ENCODE measurements around the gene SORL1.
"Not testable (repeated sequence)": the region's sequence is repeated elsewhere in the genome, so short reads cannot be mapped to it uniquely, and the experiment has no call there.

The SORL1 gene

GRCh38 chr11:121469910-121470309, 17.8 kb downstream of the SORL1 start:
- H3K9ac ChIP-seq (ENCODE audit: low read depth, low read length), result no peak overlapping the region
- no peaks in the 10 kb centered on the region for H3K27me3 ChIP-seq (ENCODE audit: control insufficient read depth, insufficient read depth, low read length)
- no peaks in the 10 kb centered on the region for H3K36me3 ChIP-seq (ENCODE audit: control insufficient read depth, insufficient read depth, low read length)
- peaks cover 27% of the 10 kb centered on the region for H3K4me1 ChIP-seq (ENCODE audit: control insufficient read depth, insufficient read depth, low read length)
- H3K9me3 ChIP-seq (ENCODE audit: control insufficient read depth, insufficient read depth, low read length), result no peaks in the 10 kb centered on the region
- no peak overlapping the region for H3K4me3 ChIP-seq (ENCODE audit: low read depth, low read length)

DNA sequence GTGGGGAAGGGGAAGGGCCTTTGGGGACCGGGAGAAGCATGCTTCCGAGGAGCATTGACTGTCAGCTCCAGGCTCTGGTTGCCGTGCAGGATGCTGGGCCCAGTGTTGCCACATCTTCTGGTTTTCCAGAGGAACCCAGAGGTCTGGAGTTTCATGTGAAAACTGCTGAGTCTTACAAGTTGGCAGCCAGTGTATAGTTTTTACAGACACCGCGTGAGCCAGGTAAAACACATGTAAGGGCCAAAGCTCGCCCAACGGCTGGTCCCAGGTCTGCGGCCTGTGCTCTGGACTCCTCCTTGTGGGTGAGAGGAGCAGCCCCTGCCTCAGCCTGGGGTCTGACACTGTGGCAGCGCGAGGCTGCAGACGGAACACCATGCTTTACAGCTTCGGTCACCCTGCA, 19.1 kb downstream of the SORL1 start:
- no peaks in the 10 kb centered on the region for H3K36me3 ChIP-seq (ENCODE audit: control insufficient read depth, insufficient read depth, low read length)
- no peaks in the 10 kb centered on the region for H3K27me3 ChIP-seq (ENCODE audit: control insufficient read depth, insufficient read depth, low read length)
- H3K9me3 ChIP-seq (ENCODE audit: control insufficient read depth, insufficient read depth, low read length), result no peaks in the 10 kb centered on the region
- peaks cover 20% of the 10 kb centered on the region for H3K4me1 ChIP-seq (ENCODE audit: control insufficient read depth, insufficient read depth, low read length)
- no peak overlapping the region for H3K4me3 ChIP-seq (ENCODE audit: low read depth, low read length)
- no peak overlapping the region for H3K9ac ChIP-seq (ENCODE audit: low read depth, low read length)

GRCh38 chr11:121472312-121472711, 20.2 kb downstream of the SORL1 start:
- H3K4me1 ChIP-seq (ENCODE audit: control insufficient read depth, insufficient read depth, low read length), result peaks cover 17% of the 10 kb centered on the region
- H3K9ac ChIP-seq (ENCODE audit: low read depth, low read length), result no peak overlapping the region
- no peaks in the 10 kb centered on the region for H3K27me3 ChIP-seq (ENCODE audit: control insufficient read depth, insufficient read depth, low read length)
- H3K36me3 ChIP-seq (ENCODE audit: control insufficient read depth, insufficient read depth, low read length), result no peaks in the 10 kb centered on the region
- no peak overlapping the region for H3K4me3 ChIP-seq (ENCODE audit: low read depth, low read length)
- H3K9me3 ChIP-seq (ENCODE audit: control insufficient read depth, insufficient read depth, low read length), result no peaks in the 10 kb centered on the region

- Histone ChIP-seq H3K36me3 (ENCODE audit: control insufficient read depth, insufficient read depth, low read length) (no peaks in the 10 kb centered on the region), H3K9me3 (ENCODE audit: control insufficient read depth, insufficient read depth, low read length) (no peaks in the 10 kb centered on the region), H3K4me3 (ENCODE audit: low read depth, low read length) (no peak overlapping the region), H3K9ac (ENCODE audit: low read depth, low read length) (no peak overlapping the region), H3K27me3 (ENCODE audit: control insufficient read depth, insufficient read depth, low read length) (no peaks in the 10 kb centered on the region), H3K4me1 (ENCODE audit: control insufficient read depth, insufficient read depth, low read length) (peaks cover 10% of the 10 kb centered on the region)
These were observed 21.1 kb downstream of the SORL1 start for GRCh38 chr11:121473064-121473777.

- no peaks in the 10 kb centered on the region for H3K36me3 ChIP-seq (ENCODE audit: control insufficient read depth, insufficient read depth, low read length)
- H3K4me3 ChIP-seq (ENCODE audit: low read depth, low read length), result no peak overlapping the region
- H3K9me3 ChIP-seq (ENCODE audit: control insufficient read depth, insufficient read depth, low read length), result no peaks in the 10 kb centered on the region
These were observed 22.6 kb downstream of the SORL1 start for GRCh38 chr11:121474680-121475079.

DNA sequence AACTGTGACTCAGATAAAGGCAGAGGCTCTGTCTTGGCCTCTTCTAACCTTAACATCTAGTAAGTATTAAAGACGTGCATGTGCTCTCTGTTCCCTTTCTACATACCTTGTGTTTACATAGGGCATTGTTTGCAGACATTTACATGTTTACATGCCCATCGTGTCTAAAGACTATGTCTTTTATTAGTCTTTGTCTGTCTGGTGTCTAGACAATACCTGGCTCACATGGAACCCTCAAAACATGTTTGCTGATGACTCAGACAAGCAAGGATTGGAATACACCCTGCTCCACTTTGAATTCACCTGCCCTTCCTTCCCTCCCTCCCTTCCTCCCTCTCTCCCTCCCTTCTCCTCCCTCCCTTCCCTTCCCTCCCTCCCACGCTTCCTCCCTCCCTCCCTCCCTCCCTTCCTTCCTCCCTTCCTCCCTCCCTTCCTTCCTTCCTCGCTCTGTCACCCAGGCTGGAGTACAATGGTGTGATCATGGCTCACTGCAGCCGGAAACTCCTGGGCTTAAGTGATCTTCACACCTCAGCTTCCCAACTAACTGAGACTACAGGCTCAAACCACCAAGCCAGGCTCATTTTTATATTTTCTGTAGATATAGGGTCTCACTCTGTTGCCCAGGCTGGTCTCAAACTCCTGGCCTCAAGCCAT, 24.4 kb downstream of the SORL1 start:
- no peaks in the 10 kb centered on the region for H3K9me3 ChIP-seq (ENCODE audit: control insufficient read depth, insufficient read depth, low read length)
- no peaks in the 10 kb centered on the region for H3K36me3 ChIP-seq (ENCODE audit: control insufficient read depth, insufficient read depth, low read length)
- no peak overlapping the region for H3K9ac ChIP-seq (ENCODE audit: low read depth, low read length)
- H3K27me3 ChIP-seq (ENCODE audit: control insufficient read depth, insufficient read depth, low read length), result no peaks in the 10 kb centered on the region
- H3K4me1 ChIP-seq (ENCODE audit: control insufficient read depth, insufficient read depth, low read length), result peaks cover 27% of the 10 kb centered on the region
- H3K4me3 ChIP-seq (ENCODE audit: low read depth, low read length), result no peak overlapping the region

More at GRCh38 chr11:121474680-121475079, 22.6 kb downstream of the SORL1 start:
- H3K27me3 ChIP-seq (ENCODE audit: control insufficient read depth, insufficient read depth, low read length), result no peaks in the 10 kb centered on the region
- peaks cover 20% of the 10 kb centered on the region for H3K4me1 ChIP-seq (ENCODE audit: control insufficient read depth, insufficient read depth, low read length)
- no peak overlapping the region for H3K9ac ChIP-seq (ENCODE audit: low read depth, low read length)

- peak overlapping the region; percentile 29 for H3K9ac ChIP-seq (ENCODE audit: low read depth, low read length)
- no peaks in the 10 kb centered on the region for H3K9me3 ChIP-seq (ENCODE audit: control insufficient read depth, insufficient read depth, low read length)
- peaks cover 27% of the 10 kb centered on the region for H3K4me1 ChIP-seq (ENCODE audit: control insufficient read depth, insufficient read depth, low read length)
- no peaks in the 10 kb centered on the region for H3K36me3 ChIP-seq (ENCODE audit: control insufficient read depth, insufficient read depth, low read length)
- H3K4me3 ChIP-seq (ENCODE audit: low read depth, low read length), result peak overlapping the region; percentile 24
- H3K27me3 ChIP-seq (ENCODE audit: control insufficient read depth, insufficient read depth, low read length), result no peaks in the 10 kb centered on the region
These were observed 26.2 kb downstream of the SORL1 start for GRCh38 chr11:121478226-121478894.

DNA sequence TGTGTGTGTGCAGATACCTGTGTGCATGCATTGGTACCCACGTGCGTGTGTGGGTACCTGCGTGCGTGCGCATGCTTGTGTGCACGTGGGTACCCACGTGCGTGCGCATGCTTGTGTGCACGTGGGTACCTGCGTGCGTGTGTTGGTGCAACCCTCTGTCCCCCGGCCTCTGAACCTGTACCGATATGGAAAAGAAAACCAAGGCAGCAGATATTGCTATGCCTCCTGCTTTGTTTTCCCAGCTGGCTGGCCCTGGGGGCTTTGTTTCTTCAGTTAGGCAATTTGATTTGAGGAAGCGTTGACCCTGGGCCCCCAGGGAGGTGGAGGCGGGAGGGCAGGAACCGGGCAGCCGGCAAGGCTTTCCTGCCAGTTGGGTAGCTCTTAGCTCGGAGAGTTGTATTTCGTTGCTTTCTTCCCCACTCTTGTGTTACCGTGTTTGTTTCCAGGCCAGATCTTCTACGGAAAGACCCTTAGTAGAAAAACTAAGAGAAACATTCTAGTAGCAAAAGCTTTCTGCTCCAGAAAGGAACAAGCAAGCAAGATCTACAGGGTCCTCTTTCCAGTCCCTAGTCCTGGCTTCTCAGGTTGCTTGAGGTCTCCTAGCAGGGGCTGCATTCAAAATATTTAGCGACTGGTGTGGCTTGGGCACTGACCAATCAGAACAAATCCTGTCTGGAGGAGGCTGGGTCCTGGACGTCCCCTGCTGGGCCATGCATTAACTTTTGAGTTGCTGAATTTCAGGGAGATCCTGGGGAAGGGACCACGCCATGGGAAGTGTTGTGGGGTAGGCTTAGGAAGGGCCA, 27.0 kb downstream of the SORL1 start:
- Histone ChIP-seq H3K4me1 (ENCODE audit: control insufficient read depth, insufficient read depth, low read length) (peaks cover 27% of the 10 kb centered on the region), H3K9me3 (ENCODE audit: control insufficient read depth, insufficient read depth, low read length) (no peaks in the 10 kb centered on the region), H3K27me3 (ENCODE audit: control insufficient read depth, insufficient read depth, low read length) (no peaks in the 10 kb centered on the region), H3K36me3 (ENCODE audit: control insufficient read depth, insufficient read depth, low read length) (no peaks in the 10 kb centered on the region), H3K9ac (ENCODE audit: low read depth, low read length) (peak overlapping the region; percentile 29), H3K4me3 (ENCODE audit: low read depth, low read length) (peak overlapping the region; percentile 27)

DNA sequence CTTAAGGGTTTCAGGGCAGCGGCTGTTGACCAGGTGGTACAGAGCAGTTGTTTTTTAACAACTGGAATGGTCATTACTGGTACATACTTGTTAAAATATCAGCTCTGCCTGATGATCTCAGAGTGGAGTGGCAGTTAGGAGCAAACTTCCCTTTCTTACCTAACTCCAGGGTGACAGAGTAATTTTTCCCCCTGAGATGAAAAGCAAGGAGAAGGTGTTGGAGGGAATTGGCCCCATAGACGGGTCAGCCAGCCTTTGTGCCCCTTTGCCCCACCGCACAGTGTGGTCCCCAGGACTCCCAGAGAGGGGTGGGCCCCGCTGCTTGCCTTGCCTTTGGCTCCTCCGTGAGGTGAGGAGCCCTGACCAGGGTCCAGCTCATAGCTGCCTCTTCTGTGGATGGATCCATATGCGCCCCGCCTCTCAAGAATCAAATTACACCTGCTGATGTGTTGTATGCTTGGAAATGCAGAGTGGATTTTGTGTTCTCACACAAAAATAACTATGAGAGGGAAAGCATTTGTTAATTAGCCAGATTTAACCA, 27.7 kb downstream of the SORL1 start:
- Histone ChIP-seq H3K27me3 (ENCODE audit: control insufficient read depth, insufficient read depth, low read length) (no peaks in the 10 kb centered on the region), H3K9ac (ENCODE audit: low read depth, low read length) (no peak overlapping the region), H3K9me3 (ENCODE audit: control insufficient read depth, insufficient read depth, low read length) (no peaks in the 10 kb centered on the region), H3K4me3 (ENCODE audit: low read depth, low read length) (peak overlapping the region; percentile 27), H3K36me3 (ENCODE audit: control insufficient read depth, insufficient read depth, low read length) (no peaks in the 10 kb centered on the region), H3K4me1 (ENCODE audit: control insufficient read depth, insufficient read depth, low read length) (peaks cover 27% of the 10 kb centered on the region)

GRCh38 chr11:121481484-121482230, 29.5 kb downstream of the SORL1 start:
- H3K9ac ChIP-seq (ENCODE audit: low read depth, low read length); H3K36me3 ChIP-seq (ENCODE audit: control insufficient read depth, insufficient read depth, low read length); H3K27me3 ChIP-seq (ENCODE audit: control insufficient read depth, insufficient read depth, low read length); H3K4me3 ChIP-seq (ENCODE audit: low read depth, low read length); H3K9me3 ChIP-seq (ENCODE audit: control insufficient read depth, insufficient read depth, low read length): not testable (repeated sequence)
- peaks cover 27% of the 10 kb centered on the region for H3K4me1 ChIP-seq (ENCODE audit: control insufficient read depth, insufficient read depth, low read length)
